NCI-H2196 (cell line): ENCODE measurements around the gene LAMA5.

Source experiments
- DNase-seq: peaks from one replicate; lab custom pipeline; 2025; ENCODE audit not compliant: unreplicated experiment; lab: John Stamatoyannopoulos, UW

The LAMA5 gene, protein sequence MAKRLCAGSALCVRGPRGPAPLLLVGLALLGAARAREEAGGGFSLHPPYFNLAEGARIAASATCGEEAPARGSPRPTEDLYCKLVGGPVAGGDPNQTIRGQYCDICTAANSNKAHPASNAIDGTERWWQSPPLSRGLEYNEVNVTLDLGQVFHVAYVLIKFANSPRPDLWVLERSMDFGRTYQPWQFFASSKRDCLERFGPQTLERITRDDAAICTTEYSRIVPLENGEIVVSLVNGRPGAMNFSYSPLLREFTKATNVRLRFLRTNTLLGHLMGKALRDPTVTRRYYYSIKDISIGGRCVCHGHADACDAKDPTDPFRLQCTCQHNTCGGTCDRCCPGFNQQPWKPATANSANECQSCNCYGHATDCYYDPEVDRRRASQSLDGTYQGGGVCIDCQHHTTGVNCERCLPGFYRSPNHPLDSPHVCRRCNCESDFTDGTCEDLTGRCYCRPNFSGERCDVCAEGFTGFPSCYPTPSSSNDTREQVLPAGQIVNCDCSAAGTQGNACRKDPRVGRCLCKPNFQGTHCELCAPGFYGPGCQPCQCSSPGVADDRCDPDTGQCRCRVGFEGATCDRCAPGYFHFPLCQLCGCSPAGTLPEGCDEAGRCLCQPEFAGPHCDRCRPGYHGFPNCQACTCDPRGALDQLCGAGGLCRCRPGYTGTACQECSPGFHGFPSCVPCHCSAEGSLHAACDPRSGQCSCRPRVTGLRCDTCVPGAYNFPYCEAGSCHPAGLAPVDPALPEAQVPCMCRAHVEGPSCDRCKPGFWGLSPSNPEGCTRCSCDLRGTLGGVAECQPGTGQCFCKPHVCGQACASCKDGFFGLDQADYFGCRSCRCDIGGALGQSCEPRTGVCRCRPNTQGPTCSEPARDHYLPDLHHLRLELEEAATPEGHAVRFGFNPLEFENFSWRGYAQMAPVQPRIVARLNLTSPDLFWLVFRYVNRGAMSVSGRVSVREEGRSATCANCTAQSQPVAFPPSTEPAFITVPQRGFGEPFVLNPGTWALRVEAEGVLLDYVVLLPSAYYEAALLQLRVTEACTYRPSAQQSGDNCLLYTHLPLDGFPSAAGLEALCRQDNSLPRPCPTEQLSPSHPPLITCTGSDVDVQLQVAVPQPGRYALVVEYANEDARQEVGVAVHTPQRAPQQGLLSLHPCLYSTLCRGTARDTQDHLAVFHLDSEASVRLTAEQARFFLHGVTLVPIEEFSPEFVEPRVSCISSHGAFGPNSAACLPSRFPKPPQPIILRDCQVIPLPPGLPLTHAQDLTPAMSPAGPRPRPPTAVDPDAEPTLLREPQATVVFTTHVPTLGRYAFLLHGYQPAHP (N-terminal part only)

DNA sequence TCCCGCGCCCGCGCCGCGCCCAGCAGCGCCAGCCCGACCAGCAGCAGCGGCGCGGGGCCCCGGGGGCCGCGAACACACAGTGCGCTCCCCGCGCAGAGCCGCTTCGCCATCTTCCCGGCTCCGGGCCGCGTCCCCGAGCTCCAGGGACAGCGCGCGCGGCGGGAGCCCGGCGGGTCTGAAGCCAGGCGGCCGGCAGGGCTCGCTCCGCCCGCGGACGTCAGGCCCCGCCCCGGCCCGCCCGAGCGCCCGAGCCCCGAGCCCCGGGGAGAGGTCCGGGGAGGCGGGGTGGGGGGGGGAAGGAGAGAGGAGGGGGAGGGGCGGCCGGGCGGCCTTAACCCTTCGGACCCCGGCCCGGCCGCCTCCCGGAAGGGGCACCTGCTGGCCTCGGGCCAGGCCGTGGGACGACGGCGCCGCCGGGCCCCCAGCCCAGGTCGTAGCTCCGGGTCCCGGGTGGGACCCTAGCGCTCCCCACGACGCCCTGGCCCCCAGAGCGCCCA is at the start of gene LAMA5:
Gene LAMA5 (minus strand): TSS at position 177 of the 497 bp plus-strand sequence. CDS start 67 bp downstream, at position 110.
- peak; percentile 69 for DNase-seq

DNA sequence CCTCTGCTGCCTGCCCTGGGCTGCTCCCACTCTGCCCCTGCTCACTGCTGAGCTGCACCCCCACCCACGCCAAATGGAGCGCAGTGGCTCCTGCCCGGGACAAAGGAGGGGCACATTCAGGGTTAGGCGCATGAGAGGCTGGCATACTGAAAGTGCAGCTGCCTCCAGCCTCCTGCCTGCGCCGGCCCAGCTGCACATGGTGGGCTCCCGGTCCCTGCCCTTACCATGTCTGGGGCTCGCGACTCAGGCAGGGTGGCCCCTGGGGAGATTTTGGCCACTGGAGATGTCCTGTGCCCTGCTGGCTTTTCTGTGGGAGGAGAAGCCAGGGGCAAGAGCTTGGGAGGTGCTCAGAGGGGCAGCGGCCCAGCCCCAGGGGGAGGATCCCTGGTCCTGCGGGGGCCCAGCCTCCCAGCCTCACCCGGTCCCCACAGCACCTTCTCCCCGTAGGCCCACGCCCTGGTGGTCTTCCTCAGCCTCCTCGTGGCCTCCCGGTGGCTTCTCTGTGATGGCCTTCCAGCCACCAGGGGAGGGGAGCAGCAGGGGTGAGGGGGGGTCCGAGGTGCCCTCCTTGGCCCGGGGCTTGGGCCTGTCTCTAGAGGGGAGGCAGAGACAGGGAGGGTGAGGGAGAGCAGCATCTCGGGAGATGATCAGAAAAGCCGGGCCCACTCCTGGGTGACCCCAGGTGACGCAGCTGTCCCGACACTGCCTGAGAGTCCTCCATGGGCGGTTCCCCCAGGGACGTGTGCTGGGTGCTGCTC is 48.4 kb upstream of the LAMA5 start:
- no peak for DNase-seq

DNA sequence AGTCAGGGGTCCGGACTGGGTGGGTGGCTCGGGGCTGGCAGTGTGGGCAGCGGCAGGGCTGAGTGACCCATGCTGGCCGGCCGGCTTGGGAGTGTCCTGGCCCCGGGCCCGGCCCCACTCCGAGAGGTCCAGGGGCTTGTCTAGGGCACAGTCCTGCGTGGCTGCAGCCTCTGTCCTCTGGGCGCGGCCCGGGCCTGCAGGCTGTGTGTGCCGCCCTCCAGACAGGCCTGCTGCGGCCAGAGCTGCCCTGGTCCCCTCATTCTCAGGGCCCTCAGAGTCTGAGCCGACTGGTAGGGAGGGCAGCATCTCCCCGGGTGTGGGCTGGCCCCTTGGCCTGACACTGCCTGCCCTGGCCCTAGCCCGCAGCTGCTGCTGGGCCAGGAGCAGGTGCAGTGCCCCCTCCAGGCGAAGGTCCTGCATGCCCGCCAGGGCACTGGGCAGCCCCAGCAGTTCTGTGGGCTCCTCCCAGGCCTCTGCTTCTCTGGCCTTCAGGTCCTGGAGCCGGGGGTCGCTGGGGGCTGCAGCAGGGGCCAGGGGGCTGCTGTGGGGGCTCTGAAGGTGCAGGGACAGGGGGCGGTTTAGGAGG is 46.9 kb upstream of the LAMA5 start:
- no peak for DNase-seq

DNA sequence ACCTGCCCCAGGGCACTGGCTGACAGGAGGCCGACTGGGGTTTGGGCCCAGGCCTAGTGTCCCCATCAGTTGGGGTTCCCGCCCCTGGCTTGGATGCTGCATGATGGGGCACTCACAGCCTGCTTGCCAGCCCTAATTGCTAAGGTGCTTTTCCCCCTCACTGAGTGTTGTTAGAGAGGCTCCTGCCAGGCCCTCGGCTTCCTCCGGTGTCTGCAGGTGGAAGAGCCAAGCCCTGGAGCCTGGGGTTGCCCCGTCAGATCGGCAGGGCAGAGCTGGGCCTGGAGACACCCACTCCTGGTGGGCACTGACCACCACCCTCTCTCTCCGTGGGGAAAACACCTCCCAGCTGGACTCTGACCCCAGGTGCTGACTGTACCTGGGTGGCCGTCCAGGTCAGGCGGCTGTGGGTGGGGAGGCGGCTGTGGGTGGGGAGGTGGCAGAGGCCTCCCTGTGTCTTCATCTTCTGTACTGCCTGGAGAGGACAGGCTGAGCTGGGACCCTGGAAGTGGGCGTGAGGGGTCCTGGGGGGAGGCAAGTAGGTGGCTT is 46.0 kb upstream of the LAMA5 start:
- DNase-seq = no peak

DNA sequence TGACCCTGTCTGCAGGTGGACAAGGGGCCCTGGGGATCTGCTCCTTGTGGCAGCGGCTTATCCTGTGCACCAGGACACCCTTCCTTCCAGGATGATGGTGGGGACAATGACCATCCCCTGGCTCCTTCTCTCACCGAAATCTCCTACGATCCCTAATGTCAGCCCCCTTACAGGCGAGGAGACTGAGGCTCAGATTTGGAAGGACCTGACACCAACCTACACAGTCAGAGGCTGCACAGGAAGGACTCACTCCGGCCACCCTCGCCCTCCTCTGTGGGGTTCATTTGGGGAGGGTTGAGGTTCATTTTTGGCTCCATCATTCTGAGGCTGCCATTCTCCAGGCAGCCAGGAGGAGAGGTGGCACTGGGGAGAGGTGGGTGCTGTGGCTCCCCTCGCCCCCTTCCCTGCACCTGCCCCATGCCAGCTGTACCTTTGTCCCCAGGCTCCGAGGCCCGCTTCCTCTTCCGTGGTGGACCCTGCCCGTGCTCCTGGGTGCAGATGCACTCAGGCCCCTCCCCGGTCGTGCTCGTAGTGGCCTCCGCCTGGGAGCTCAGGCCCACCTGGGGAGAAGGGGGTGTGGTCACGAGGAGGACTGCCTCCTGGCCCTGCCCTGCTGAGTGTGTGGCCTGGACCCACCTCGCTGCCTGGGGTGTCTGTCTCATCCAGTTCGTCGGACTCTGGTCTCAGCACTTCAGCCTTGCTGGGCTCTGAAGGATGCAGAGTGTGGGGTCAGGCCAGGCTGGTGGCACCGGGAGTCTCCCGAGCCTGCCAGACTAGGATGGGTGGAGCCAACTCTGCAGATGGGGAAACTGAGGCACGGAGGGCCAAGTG is 45.3 kb upstream of the LAMA5 start:
- DNase-seq = no peak

DNA sequence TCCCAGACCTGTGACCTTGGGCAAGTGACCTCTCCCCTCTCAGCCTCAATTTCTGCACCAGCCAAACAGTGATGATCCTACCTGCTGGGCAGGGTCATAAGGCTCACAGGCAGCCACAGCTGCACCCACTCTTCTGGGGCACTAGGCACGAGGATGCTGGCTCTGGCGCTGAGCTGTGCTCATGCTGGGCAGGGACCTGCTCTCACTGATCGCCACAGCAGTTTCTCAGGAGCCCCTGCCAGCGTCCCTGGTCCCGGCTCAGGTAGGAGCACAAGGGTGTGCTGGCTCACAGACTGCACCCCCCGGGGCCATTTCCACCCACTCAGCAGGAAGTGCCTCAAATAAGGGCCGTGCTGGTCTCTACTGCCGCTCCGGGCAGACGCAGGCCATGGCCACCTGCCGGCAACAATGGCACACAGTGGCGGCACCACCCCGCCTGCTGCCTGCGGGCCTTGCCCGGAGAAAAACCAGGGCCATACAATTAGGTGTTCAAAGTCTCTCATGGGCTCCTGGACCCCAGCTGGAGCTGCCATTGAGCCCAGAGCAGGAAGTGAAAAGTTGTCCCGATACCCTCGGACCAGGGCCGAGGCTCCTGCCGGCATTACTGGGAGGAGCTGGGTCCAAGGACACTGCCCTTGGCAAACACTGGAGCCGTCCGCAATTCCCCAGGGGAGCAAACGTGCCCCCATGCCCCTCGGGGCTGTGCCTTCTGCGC is 44.5 kb upstream of the LAMA5 start:
- DNase-seq = no peak

DNA sequence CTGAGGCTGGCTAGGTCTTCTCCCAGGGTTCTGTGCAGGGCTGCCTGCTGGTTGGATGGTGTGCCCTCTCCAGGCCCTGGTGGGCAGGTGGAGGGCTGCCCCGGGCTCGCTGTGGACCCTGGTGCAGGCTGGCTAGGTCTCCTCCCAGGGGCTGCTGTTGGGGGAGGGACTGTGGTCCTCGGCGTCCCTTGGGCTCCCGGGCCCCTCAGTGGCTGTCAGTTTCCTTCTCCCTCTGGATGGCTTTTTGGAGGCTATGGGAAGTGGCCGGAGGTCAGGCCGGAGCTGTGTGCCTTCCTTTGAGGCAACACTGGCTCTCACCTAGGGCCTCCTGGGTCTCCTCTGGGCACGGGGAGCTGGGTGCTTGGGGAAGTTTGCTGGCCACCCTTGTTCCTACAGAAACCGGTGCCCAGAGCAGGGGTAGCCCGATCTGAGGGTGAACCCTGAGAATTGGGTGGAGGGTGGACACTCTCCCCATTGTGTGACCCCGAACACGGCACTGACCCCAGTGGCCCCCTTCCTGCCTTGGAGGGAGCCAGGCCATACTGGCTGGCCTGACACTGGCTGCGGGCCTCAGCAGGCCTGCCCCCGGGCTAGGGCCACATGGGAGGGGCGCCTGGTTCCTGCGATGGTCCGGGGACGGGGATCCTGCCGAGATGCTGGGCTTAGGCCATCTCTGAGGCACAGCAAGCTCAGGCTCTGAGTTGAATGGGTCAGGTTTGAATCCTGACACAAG is 43.8 kb upstream of the LAMA5 start:
- DNase-seq = no peak

DNA sequence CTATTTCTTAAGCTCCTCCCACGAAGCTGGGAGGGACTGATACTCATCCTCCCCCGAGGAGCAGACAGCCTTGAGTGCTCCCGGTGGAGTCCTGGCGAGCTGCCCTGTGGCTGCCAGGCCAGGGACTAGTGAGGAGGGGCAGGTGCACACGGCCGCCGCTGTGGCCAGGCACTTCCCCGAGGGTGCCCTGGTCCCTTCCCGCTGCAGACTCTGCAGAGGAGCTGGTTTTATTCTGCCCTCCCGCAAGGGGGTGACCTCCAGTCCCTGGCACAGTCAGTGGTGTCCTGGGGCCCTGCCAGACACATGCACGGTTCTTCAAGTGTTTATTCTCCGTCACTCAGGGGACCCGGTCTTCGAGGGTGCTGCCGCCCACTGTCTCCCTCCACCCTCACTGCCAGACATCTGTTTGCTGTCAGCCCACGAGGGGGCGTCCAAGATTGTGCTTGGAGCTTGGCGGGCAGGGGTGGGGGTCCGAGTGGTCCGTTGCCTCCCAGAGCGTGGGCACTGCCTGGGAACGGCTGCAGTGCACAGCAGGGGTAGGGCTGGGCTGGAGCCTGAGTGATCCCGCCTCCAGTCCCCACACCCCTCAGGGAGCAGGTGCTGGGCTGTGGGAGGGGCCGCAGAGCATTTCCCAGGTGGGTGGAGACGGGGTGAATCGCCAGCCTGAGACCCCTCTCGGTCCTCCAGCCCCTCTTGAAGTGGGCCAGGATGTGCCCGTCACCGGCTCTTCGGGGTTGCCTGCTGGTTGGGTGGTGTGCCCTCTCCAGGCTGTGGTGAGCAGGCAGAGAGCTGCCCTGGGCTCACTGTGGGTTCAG is 43.0 kb upstream of the LAMA5 start:
- peak; percentile 94 for DNase-seq

DNA sequence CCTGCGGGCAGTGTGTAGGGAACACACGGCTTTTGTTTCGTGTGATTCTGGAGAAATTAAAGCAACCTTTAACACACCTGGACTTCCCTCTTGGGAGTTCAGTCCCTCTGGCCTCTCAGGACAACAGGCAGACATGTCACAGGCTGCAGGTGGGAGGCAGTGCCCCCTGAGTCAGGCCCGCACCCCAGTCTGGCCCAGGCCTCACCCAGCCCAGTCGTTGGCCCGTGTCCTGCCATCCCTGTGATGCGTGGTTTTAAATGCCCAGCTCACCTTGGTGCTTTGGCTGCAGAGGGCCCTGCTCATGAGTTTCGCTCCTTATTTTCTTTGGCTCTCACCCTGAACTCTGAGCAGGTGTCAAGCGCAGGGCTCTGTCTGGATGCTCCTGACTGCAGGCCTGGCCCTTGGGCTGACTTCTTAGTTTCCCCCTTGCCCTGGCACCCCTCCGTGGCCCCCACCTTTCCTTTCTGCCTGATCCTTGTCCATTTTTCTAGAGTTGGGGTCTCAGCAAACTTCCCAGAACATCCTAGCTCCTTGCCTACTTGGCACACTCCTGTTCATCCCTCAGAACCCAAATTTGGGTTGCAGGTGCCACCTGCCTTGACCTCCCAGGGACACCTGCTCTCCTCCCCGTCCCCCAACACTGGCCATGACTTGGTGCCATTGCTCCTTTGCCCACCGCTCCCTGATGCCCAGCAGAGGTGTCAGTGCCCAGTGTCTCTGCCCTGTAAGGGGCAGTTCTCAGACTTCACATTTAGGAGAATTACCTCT is 42.2 kb upstream of the LAMA5 start:
- no peak for DNase-seq

DNA sequence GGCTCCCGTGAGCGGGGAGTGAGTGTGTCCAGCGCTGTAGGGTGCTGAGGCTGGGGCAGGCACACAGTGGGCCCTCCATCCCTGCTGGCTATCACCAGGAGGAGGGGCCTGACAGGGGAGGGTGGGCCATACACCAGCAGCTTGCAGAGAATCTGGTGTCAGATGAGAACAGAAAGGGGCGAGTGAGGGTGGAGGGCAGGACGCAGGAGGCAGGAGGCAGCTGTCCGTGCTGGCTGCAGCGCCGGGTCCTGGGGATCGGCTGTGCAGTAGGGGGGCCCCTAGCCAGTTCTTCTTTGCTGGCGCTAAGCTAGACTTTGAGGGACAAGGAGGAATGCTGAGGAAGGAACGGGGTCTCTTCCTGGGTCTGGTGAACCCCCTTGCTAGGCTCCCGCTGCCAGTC is 41.5 kb upstream of the LAMA5 start:
- DNase-seq = no peak

DNA sequence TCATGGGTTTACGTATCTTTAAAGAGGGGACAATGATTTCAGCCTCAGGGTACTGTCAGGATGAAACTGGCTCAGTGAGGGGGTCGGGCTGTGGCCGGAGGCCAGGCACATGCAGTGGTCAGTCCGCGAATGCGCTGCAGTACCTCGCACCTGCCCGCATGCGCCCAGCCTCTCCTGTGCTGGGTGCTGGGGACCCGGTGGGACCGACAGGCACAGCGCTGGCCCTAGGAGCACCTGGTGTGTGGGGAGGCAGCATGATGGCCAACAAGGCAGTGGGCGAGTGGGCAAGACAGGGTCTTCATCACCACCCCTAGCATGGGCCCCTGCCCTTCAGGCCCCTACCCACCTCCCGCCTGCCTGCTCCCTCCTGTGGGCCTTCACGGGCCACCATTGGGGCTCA is 40.9 kb upstream of the LAMA5 start:
- DNase-seq = no peak

DNA sequence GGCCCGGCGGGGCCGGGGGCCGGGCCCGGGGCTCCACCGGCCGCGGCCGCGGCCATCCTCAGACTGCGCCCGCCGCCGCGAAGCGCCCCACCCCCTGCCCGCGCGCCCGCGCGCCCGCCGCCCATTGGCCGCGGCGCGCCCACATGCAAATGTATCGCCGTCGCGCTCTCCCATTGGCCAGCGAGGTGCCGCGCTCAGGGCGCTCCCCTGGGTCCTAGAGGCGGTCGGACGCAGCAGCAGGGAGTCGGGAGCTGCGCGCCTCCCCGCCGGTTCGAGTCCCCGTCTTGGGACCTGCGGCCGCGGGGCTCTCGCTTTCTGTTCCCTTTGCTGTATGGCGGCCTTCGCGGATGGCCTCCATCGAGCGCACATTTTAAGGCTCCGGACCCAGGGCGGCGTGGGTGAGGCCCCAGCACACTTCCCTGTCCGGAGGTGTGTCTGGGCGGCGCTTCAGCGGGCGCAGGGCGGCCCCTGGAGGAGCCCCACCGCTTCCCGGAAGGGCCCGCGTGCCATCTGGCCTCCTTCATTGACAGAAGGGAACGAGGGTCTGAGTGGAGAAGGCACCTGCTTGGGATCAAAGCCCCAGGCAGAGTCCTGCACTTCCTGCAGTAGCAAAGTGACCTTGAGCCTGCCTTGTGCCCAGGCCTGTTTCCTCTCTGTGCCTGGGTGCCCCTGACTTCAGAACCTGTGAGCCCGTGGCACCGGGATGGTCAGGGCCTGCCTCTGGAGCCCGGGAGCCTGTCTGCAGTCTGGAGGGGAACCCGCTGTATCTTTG is 40.3 kb upstream of the LAMA5 start, which contains the start of gene CABLES2:
Gene CABLES2 (minus strand): TSS at position 65 of the 772 bp plus-strand sequence. CDS start 9 bp downstream, at position 56.
- DNase-seq = peak; percentile 94

DNA sequence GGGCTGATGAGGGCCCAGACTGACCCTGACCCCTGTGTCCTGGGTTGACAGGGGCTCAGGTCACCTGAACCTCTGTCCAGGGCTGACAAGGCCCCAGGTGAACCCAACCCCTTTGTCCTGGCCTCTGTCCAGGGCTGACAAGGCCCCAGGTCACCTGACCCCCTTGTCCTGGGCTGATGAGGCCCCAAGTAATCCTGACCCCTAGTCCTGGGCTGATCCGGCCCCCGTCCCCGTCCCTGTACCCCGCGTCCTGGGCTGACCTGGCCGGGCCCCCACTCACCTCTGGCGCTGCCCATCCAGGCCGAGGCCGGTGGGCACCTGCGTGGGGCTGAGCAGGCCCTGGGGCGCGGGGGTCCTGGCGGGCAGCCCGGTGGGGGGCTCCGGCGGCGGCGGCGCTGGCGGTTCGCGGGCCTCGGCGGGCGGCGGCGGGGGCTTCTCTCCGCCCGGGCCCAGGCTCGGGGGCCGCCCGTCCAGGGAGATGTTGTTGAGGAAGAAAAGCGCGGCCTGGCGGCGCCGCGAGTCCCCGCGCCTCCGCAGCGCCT is 39.6 kb upstream of the LAMA5 start:
- DNase-seq = peak; percentile 12

DNA sequence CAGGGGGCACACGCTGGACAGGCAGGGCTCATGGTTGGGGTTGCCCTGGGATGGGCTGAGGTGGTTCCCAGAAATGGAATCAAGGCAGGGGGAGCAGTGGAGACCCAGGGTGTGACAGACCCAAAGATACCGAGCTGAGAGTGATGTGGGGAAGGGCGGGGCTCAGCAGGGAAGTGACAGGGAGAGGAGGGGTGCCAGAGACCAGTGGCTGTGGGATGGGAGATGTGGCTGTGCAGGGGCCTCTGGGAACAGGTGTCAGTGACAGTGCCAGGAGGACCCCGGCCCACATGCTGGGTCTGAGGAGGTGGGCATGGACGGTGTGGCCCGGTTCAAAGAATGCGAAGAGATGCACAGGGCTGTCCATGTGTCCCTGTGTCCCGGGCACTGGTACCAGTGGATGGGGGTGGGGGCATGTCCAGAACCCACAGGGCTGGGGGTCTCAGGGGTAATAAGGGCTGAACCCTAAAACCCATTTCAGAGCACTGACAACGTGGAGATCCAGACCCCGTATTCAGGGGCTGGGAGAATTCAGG is 38.9 kb upstream of the LAMA5 start:
- DNase-seq = no peak
